Measurements from ENCODE around the gene CREG2.

Gene CREG2

GRCh38 chr2:101405351-101405899, 18.1 kb upstream of the CREG2 start:
- no peak for DNase-seq

DNA sequence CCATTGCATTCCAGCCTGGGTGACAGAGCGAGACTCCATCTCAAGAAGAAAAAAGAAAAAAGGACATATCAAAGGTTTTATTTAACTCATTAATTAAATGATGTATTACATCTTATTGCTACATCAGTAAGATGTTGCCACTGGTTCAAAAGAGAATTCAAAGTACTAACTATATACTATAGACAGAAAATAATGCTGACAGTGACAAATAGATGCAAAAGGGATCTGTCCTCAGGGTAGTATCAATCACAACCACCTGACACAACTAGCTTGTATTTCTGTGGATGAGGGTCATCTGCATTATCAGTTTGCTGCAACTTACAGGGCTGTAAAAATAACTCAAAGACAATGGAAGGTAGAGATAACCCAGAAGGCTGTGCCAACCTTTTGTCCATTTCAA, 16.4 kb upstream of the CREG2 start:
- no peak for DNase-seq

DNA sequence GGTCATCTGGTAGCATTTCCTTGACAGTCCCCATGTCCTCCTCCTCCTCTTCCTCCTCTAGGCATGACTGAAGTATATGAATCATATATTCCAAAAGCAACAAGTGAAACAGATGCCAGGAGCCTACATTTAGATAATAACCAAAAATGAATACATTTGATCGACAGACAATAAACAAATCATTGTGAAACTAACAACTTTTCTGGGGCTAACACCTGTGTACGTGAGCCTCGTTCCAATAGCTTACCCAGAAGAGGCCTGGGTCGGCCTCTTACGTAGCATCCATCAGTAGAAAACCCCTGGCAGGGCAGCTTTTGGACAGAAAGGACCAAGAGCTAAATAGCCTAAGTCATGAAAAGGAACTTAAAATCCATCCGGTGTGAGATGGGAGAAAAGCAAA, 15.3 kb upstream of the CREG2 start:
- no peak for DNase-seq

DNA sequence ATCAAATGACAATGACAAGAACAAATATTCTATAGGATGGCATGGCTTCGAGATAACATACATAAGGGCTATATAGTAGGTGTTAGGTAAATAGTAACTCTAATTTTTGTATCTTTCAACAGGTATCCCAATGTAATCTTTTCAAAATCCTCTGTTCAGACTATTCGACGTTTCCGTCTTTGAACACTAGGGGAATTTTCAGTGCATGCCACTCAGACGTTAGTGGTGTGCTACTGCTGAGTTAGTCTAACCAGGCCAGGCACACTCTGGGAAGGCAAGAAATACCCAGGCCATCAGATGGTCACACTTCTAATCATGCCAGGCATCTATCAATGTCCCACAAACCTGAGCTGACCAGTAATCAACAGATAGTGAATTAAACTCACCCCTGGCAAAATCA, 14.6 kb upstream of the CREG2 start:
- no peak for DNase-seq

DNA sequence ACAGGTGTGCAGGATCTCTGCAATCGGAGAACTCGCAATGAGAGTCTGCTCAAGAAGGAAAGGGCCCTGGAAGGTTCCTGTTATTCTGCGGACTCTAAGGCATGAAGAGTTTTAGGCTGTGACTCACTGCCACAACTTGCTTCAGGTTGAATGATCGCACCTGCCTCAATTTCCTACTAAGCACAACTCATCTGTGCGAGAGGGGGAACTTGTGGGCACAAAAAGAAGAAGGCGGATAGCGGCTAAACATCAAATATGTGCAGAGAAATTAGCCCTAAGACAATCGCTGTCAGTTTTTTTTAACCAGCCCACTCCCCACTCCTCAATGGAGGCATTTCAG, 14.0 kb upstream of the CREG2 start:
- no peak for DNase-seq

- DNase-seq: no peak
These were observed 13.4 kb upstream of the CREG2 start for GRCh38 chr2:101400506-101401325.

GRCh38 chr2:101400048-101400447, 12.7 kb upstream of the CREG2 start:
- DNase-seq: no peak

- DNase-seq: no peak
These were observed 11.9 kb upstream of the CREG2 start for GRCh38 chr2:101399021-101399799.

GRCh38 chr2:101398116-101398821, 11.0 kb upstream of the CREG2 start:
- no peak for DNase-seq

DNA sequence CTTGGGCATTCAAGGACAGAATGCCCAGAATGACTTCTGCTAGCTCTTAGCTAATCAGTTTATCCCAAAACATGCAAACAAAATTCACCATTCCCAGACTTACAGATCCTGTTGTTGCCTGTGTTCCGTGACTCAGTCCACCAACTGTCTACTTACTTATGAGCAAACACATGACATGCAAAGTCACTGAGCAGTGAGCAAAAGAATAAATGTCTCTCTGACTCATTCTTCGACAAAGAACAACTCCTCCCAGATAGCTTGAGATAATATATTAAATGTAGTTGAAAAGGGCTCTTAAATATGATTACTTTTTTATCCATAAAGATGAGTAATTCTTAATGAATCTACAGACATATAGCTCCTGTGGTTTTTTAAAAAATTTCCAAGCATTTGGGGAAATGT, 9.0 kb upstream of the CREG2 start:
- no peak for DNase-seq

- no peak for DNase-seq
These were observed 8.4 kb upstream of the CREG2 start for GRCh38 chr2:101395545-101396315.

GRCh38 chr2:101388232-101388631, 929 bp upstream of the CREG2 start:
- no peak for DNase-seq

DNA sequence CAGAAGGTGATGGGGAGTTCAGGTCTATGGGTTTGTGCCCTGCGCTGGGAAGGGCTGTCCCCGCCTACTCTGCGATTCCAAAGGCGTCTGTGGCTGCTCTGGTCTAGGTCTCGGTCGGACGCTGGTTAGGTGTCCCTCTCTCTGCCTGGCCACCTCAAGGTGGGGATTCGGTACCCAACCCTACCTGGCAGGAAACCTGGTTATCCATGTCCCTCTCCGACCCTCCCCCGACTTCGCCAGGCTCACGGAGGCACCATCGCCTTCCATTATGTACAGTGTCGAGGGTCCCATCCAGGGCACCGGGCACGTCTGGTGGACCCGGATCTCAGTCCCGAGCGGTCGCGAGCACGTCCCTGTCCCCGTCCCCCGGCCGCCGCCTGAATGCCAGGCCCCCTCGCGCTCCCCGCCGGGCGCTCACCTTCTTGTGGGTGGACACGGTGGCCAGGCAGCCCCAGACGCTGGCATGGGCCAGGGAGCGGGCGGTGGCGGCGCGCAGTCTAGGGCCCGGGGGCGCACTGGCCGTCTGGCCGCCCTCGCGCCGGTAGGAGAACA, 628 bp downstream of the CREG2 start:
- DNase-seq: no peak

DNA sequence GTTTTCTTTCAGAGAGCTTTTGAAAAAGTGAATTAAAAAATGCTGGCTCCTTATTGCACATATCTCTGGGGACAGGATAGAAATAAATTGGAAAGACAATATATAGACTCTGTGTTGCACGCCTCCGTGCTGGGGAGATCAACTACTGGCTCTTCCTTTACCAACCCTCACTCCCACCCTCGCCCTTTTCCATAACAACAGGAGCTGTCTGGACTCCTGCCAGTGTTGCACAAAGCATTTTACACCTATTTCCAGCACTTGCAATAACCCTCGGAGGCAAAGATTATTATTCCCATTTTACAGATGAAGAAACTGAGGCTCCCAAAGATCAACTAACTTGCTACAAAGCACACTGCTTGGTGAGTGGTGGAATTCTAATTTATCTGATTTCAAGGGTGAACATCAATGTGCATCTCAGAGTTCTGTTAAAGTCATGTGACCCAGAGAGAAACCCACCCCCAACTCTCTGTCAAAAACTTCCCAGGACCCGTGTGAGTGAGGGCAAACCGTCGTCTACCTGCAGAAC, 4.2 kb downstream of the CREG2 start:
- DNase-seq: no peak

GRCh38 chr2:101382442-101382841, 4.9 kb downstream of the CREG2 start:
- no peak for DNase-seq

DNA sequence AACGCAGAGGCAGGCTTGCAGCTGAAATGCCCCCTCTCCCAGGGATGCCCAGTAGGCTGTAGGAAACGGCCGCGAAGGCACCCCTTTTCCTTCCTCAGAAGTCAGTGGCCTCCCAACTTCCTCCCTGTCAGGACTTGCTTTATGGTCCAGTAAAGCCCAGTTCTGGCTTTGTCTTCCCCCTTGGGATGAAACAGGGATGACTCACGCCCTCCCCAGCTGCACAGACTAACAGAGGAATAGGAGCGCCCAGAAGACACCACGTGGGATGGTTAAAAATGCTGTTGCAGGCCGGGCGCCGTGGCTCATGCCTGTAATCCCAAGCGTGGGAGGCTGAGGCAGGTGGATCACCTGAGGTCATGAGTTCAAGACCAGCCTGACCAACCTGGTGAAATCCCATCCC, 6.9 kb downstream of the CREG2 start:
- DNase-seq: no peak

DNA sequence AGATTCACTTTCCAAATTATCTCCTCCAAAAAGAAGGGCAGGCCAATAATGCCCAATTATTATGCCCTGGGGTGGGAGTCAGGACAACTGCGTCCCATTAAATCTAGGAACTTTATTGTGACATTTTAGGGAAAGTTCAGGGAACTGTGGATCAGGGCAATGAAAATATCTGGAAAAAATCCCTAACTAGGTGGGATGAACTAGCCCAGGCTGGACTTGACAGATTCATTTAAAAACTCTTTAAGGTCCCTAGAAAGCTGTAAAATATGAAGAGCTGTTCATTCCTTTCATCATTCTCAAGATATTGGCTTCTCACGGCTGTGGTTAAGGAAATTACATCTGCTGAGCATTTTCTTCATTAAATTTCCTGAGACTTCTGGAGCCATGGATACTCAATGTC, 8.2 kb downstream of the CREG2 start:
- DNase-seq: no peak

DNA sequence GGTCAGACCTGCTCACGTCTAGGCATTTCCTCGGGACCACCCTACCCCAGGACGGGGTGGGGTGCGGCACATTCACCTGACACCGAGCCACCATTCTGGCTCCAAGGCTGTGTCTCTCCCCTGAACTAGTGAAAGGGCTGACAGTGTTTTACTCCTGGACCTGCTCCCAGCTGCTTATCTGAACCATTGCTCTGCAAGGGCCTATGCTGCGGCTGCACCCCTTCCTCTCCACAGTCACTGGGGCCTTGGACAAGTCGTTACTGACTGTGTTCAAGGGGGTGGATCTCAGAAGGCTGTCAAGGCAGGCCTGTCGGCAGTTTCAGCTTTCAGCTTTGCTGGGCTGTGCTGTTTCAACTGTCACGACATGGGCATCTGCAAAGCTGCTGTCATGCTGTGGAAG, 11.7 kb downstream of the CREG2 start:
- DNase-seq: no peak

GRCh38 chr2:101374821-101375561, 12.3 kb downstream of the CREG2 start:
- DNase-seq: no peak

DNA sequence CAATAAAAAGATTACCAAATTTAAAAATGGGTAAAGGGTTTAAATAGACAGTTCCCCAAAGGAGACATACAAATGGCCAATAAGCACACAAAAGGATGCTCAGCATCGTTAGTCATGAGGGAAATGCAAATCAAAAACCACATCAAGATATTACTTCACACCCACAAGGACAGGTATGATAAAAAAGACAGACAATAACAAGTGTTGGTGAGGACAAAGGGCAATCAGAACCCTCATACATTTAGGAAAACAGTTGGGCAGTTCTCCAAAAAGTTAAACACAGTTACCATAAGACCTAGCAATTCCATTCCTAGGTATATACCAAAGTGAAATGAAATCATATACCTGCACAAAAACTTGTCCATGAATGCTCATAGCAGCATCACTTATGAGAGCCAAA, 14.5 kb downstream of the CREG2 start:
- DNase-seq: no peak

DNA sequence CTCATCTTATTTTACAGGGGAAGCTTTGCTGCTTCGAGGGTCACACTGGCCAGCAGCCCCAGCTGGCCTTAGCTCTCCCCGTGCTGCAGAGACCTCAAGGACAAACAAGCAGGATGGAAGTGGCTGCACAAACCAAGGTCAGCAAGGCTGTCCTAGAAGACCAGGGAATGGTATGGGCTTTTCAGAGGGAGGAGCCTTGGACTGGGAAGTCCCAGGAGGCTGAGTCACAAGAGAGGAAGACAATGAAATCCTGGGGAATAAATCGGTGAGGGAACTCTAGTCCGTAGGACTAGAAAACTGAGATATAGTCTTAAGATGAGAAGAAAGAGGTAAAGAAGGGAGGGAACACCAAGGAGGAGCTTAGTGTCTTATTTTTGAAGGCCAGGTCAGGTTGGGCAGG, 15.7 kb downstream of the CREG2 start:
- DNase-seq: no peak

GRCh38 chr2:101369100-101369499, 18.2 kb downstream of the CREG2 start:
- DNase-seq: no peak
